Neuronal stem cell (in vitro differentiated cells): ENCODE measurements around the gene SEPTIN5.

Source experiments
- DNase-seq: peaks from one replicate; pipeline ENCODE4 v3.0.0-alpha.2; 2013; ENCODE audit warnings: low spot score
- H2AFZ ChIP-seq: one replicate; pipeline ENCODE4 v1.6.1; 2013; ENCODE audit warnings: mild to moderate bottlenecking, low read length, inconsistent platforms
- H2AK5ac ChIP-seq: 2 replicates; pipeline ENCODE4 v1.6.1; 2013; ENCODE audit warnings: low read depth, mild to moderate bottlenecking, inconsistent platforms, low read length, moderate library complexity, mixed read lengths
- H2BK120ac ChIP-seq: 2 replicates; pipeline ENCODE4 v1.6.1; 2013; ENCODE audit warnings: low read depth, mild to moderate bottlenecking, inconsistent platforms, low read length, moderate library complexity, mixed read lengths
- H2BK12ac ChIP-seq: one replicate; pipeline ENCODE4 v1.6.1; 2013; ENCODE audit warnings: low read length, inconsistent platforms
- H2BK15ac ChIP-seq: 2 replicates; pipeline ENCODE4 v1.6.1; 2013; ENCODE audit warnings: mild to moderate bottlenecking, low read length, inconsistent platforms, mixed read lengths
- H2BK5ac ChIP-seq: one replicate; pipeline ENCODE4 v1.6.1; 2013; ENCODE audit warnings: inconsistent platforms, mild to moderate bottlenecking, low read length, moderate library complexity
- H3K14ac ChIP-seq: one replicate; pipeline ENCODE4 v1.6.1; 2013; ENCODE audit warnings: low read length, inconsistent platforms
- H3K18ac ChIP-seq: 2 replicates; pipeline ENCODE4 v1.6.1; 2013; ENCODE audit warnings: low read length, inconsistent platforms
- H3K23ac ChIP-seq: 2 replicates; pipeline ENCODE4 v1.6.1; 2013; ENCODE audit warnings: low read depth, mild to moderate bottlenecking, mixed read lengths, low read length, inconsistent platforms; ENCODE audit not compliant: poor library complexity
- H3K27ac ChIP-seq: replicated peaks from 3 replicates; pipeline ENCODE4 v1.5.1; 2013; ENCODE audit warnings: low read length, inconsistent platforms
- H3K27me3 ChIP-seq, 3 experiments: 2 replicates each; pipeline ENCODE4 v1.6.1; 2013; ENCODE audit warnings: low read length in 3 of 3, mild to moderate bottlenecking in 2 of 3, inconsistent platforms in 1 of 3, low read depth in 1 of 3, mixed read lengths in 1 of 3, moderate library complexity in 1 of 3; ENCODE audit not compliant: control insufficient read depth in 3 of 3, insufficient read depth in 3 of 3
- H3K36me3 ChIP-seq, 2 donors: replicated peaks in 1 of 2; 2 replicates each; pipeline ENCODE4 v1.6.1; 2013; ENCODE audit warnings: low read length in 2 of 2; ENCODE audit not compliant: control insufficient read depth in 2 of 2, insufficient read depth in 2 of 2
- H3K4ac ChIP-seq: 2 replicates; pipeline ENCODE4 v1.6.1; 2013; ENCODE audit warnings: inconsistent platforms, mild to moderate bottlenecking, low read length, moderate library complexity
- H3K4me1 ChIP-seq, 2 donors: 1 replicate in 1 of 2; 2 replicates in 1 of 2; pipeline ENCODE4 v1.6.1; 2013; ENCODE audit warnings: low read length in 2 of 2, low read depth in 1 of 2; ENCODE audit not compliant: control insufficient read depth in 2 of 2, insufficient read depth in 1 of 2
- H3K4me2 ChIP-seq: one replicate; pipeline ENCODE4 v1.6.1; 2013; ENCODE audit warnings: mild to moderate bottlenecking, low read length, inconsistent platforms; ENCODE audit not compliant: insufficient read depth, poor library complexity, severe bottlenecking
- H3K4me3 ChIP-seq, 2 donors: 2 replicates each; pipeline ENCODE4 v1.5.1; 2013; ENCODE audit warnings: low read length in 2 of 2, mild to moderate bottlenecking in 2 of 2, inconsistent platforms in 1 of 2, moderate library complexity in 1 of 2
- H3K79me1 ChIP-seq: one replicate; pipeline ENCODE4 v1.6.1; 2013; ENCODE audit warnings: low read depth, mild to moderate bottlenecking, inconsistent platforms, low read length, moderate library complexity
- H3K9ac ChIP-seq: one replicate; pipeline ENCODE4 v1.6.1; 2013; ENCODE audit warnings: mild to moderate bottlenecking, low read depth, low read length, inconsistent platforms; ENCODE audit not compliant: poor library complexity
- H3K9me3 ChIP-seq, 2 donors: replicated peaks in 1 of 2; 2 replicates each; pipeline versions ENCODE3 to v1.6.1; 2013; ENCODE audit warnings: low read length in 2 of 2, mild to moderate bottlenecking in 2 of 2, inconsistent platforms in 1 of 2, low read depth in 1 of 2, mixed read lengths in 1 of 2, moderate library complexity in 1 of 2; ENCODE audit not compliant: control insufficient read depth in 2 of 2, insufficient read depth in 1 of 2
- H4K8ac ChIP-seq: one replicate; pipeline ENCODE4 v1.6.1; 2013; ENCODE audit warnings: low read depth, mild to moderate bottlenecking, inconsistent platforms, low read length, moderate library complexity
- H4K91ac ChIP-seq: one replicate; pipeline ENCODE4 v1.6.1; 2013; ENCODE audit warnings: low read length, low read depth, mild to moderate bottlenecking, inconsistent platforms; ENCODE audit not compliant: poor library complexity
- WGBS, 2 donors: extraction: QIAGEN DNeasy Blood & Tissue Kit; methylation state at CpG; one replicate each; pipeline ENCODE4 v1.1.7; 2013; ENCODE audit warnings: missing lambda C conversion rate in 2 of 2, mixed read lengths in 1 of 2; ENCODE audit not compliant: insufficient read length in 2 of 2, insufficient replicate concordance in 1 of 2; ENCODE audit errors: extremely low coverage in 2 of 2; 5-methylcytosine and 5-hydroxymethylcytosine counted together

Gene SEPTIN5

DNA sequence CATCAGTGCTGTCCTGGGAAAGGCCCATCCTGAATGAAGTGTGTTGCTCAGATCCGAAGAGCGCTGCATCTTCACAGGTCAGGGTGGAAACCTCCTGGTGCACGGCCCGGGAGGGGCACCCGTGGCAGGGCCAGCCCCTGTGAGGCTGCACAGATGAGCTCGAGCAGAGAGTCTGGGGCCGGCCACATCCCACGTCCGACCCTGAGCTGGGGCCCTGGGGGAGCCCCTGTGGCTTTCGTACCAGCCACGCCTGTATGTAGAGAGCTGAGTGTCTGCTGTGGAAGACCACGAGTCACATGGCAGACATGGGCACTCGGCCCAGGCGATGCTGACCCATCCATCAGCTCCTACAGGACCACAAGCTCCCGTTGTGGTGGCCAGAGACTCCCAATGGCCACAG, 24.9 kb upstream of the SEPTIN5 start:
- Histone ChIP-seq H3K27ac (no peak overlapping the region), H3K36me3 (no peaks in the 10 kb centered on the region), H2AK5ac (no peak overlapping the region), H2BK15ac (peak overlapping the region; percentile 81), H3K79me1 (no peaks in the 10 kb centered on the region), H3K4me1 (peaks cover 0 to 8% of the 10 kb centered on the region in 2 donors), H3K23ac (peak overlapping the region; percentile 44), H2AFZ (no peak overlapping the region), H4K8ac (no peak overlapping the region), H2BK120ac (no peak overlapping the region), H3K27me3 (peaks cover 0 to 42% (median 0%) of the 10 kb centered on the region in 3 experiments), H3K9ac (no peak overlapping the region), H4K91ac (no peak overlapping the region), H3K4ac (no peak overlapping the region), H3K14ac (peak overlapping the region; percentile 38), H2BK5ac (peak overlapping the region; percentile 33), H3K4me3 (no peak overlapping the region), H3K18ac (no peak overlapping the region), H2BK12ac (peak overlapping the region; percentile 14), H3K9me3 (no peaks in the 10 kb centered on the region), H3K4me2 (no peak overlapping the region)
- no CpG with 5 or more reads among the region's 15 CpGs for WGBS, 2 donors
- no peak for DNase-seq

DNA sequence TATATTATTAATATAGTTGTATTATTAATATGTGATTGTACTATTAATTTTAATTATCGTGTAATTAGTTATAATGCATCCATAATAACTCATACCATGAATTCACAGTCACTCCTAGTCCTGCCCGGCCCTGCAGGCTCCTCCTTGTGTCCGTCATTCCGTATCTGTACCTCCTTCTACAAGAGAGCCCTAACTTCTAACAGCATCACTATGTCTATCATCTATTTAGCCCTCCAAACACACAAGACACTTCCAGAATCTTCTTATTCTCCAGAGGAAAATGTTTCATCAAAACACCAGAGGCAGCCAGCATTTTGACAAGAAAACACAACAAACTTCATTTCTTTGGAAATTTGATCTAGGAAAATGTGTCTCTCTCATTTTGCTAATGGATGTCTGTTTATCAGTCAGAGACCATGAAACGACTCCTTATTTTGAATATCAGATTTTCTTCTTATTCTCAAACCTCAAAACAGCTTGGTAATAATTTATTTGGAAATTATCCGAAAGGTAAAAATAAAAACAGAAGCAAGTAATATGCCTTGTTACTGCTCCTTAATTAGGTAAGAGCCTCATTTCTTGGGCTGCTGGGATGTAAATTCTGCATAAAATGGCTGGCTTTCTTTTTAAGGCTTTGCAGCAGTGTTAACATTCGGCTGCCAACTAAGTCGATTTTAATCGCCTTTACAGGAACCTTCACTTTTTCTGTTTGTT, 23.1 kb upstream of the SEPTIN5 start:
- Histone ChIP-seq H2AK5ac (no peak overlapping the region), H3K4ac (no peak overlapping the region), H3K79me1 (no peaks in the 10 kb centered on the region), H3K27ac (peak overlapping the region; percentile 61), H3K27me3 (peaks cover 0 to 42% (median 0%) of the 10 kb centered on the region in 3 experiments), H3K4me1 (peaks cover 0 to 8% of the 10 kb centered on the region in 2 donors), H2BK120ac (no peak overlapping the region), H4K8ac (no peak overlapping the region), H3K9ac (no peak overlapping the region), H2BK5ac (no peak overlapping the region), H2AFZ (no peak overlapping the region), H3K18ac (no peak overlapping the region), H4K91ac (no peak overlapping the region), H3K14ac (no peak overlapping the region), H3K9me3 (peaks cover 0 to 2% of the 10 kb centered on the region in 2 donors), H3K36me3 (no peaks in the 10 kb centered on the region), H3K4me2 (no peak overlapping the region), H3K23ac (no peak overlapping the region), H2BK12ac (no peak overlapping the region), H2BK15ac (no peak overlapping the region), H3K4me3 (no peak overlapping the region)
- no peak for DNase-seq
- no CpG with 5 or more reads among the region's 9 CpGs for WGBS, 2 donors

GRCh38 chr22:19691721-19692341, 22.5 kb upstream of the SEPTIN5 start:
- peak overlapping the region; percentile 56 for H2AFZ ChIP-seq
- no peak overlapping the region for H2BK12ac ChIP-seq
- H3K79me1 ChIP-seq: no peaks in the 10 kb centered on the region
- peak overlapping the region; percentile 44 for H3K18ac ChIP-seq
- H2BK15ac ChIP-seq: no peak overlapping the region
- H3K36me3 ChIP-seq: no peaks in the 10 kb centered on the region
- H2BK5ac ChIP-seq: no peak overlapping the region
- peaks cover 0 to 42% (median 0%) of the 10 kb centered on the region in 3 experiments for H3K27me3 ChIP-seq
- DNase-seq: no peak
- peaks cover 0 to 4% of the 10 kb centered on the region in 2 donors for H3K9me3 ChIP-seq
- peak overlapping the region; percentile 19 for H3K4me2 ChIP-seq
- no peak overlapping the region for H3K14ac ChIP-seq
- no peak overlapping the region for H4K8ac ChIP-seq
- H3K4me3 ChIP-seq: no peak overlapping the region
- no CpG with 5 or more reads among the region's 19 CpGs for WGBS, 2 donors
- peaks cover 0 to 8% of the 10 kb centered on the region in 2 donors for H3K4me1 ChIP-seq
- peak overlapping the region; percentile 61 for H3K27ac ChIP-seq
- H3K23ac ChIP-seq: no peak overlapping the region
- H2AK5ac ChIP-seq: no peak overlapping the region
- H2BK120ac ChIP-seq: no peak overlapping the region
- no peak overlapping the region for H3K9ac ChIP-seq
- H3K4ac ChIP-seq: peak overlapping the region; percentile 45
- H4K91ac ChIP-seq: no peak overlapping the region

DNA sequence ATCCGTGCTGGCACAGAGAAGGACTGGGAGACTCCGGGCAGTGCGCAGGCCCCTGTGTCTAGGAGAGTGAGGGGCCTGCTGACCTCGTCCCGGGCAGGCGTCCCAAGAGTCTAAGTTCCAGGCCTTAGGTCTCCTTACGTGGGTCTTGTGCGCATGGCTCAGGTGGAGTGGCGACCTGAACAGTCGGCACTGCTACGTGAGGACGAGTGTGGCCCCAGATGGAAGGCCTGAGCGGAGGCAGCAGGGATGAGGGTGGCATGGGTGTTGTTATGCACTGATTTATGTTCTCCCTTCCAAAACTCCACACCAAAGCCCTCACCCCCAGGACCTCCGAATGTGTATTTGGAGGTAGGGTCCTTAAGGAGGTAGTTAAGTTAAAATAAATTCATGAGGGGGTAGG, 20.7 kb upstream of the SEPTIN5 start:
- no peak overlapping the region for H2AFZ ChIP-seq
- H2BK120ac ChIP-seq: no peak overlapping the region
- no peaks in the 10 kb centered on the region for H3K79me1 ChIP-seq
- peaks cover 0 to 33% (median 0%) of the 10 kb centered on the region in 3 experiments for H3K27me3 ChIP-seq
- H3K23ac ChIP-seq: no peak overlapping the region
- no peak overlapping the region for H2BK12ac ChIP-seq
- no peak overlapping the region for H3K27ac ChIP-seq
- no peak overlapping the region for H4K91ac ChIP-seq
- DNase-seq: no peak
- H3K36me3 ChIP-seq: no peaks in the 10 kb centered on the region
- peaks cover 0 to 8% of the 10 kb centered on the region in 2 donors for H3K4me1 ChIP-seq
- H2AK5ac ChIP-seq: peak overlapping the region; percentile 60
- no peak overlapping the region for H3K18ac ChIP-seq
- H4K8ac ChIP-seq: no peak overlapping the region
- peaks cover 0 to 4% of the 10 kb centered on the region in 2 donors for H3K9me3 ChIP-seq
- no peak overlapping the region for H3K14ac ChIP-seq
- no peak overlapping the region for H3K9ac ChIP-seq
- no peak overlapping the region for H3K4me3 ChIP-seq
- no peak overlapping the region for H3K4ac ChIP-seq
- no CpG with 5 or more reads among the region's 14 CpGs for WGBS, 2 donors
- H2BK15ac ChIP-seq: peak overlapping the region; percentile 43
- no peak overlapping the region for H2BK5ac ChIP-seq
- H3K4me2 ChIP-seq: no peak overlapping the region
